ENCODE data around the gene PPIF. TPM values are rescaled to one million over a fixed set of nuclear protein-coding genes. Genes with fewer than 3 reads are reported as not detected.

PPIF gene
- polyA plus RNA-seq, 1 donor (not counting 4 experiments of a cell fraction or from before 2014, with no cell fraction given), result 71.3 TPM

- no peak overlapping the region for H3K4me2 ChIP-seq (ENCODE audit: control insufficient read depth, extremely low read depth, insufficient read depth, low read depth, low read length)
- no peaks in the 10 kb centered on the region for H3K27me3 ChIP-seq (ENCODE audit: control insufficient read depth, extremely low read depth, insufficient read depth, low read length)
- H3K4me1 ChIP-seq (ENCODE audit: control insufficient read depth, extremely low read depth, insufficient read depth, low read length), result peaks cover 30% of the 10 kb centered on the region
- H2AFZ ChIP-seq (ENCODE audit: control insufficient read depth, low read length), result no peak overlapping the region
- DNase-seq (ENCODE audit: low read depth, low spot score), result no peak
- peaks cover 12% of the 10 kb centered on the region for H4K20me1 ChIP-seq (ENCODE audit: control insufficient read depth, extremely low read depth, insufficient read depth, low read length)
- no peaks in the 10 kb centered on the region for H3K9me3 ChIP-seq (ENCODE audit: control insufficient read depth, low read depth, low read length)
- no peak overlapping the region for H3K4me3 ChIP-seq (ENCODE audit: control insufficient read depth in 2 of 3, extremely low read depth in 1 of 3, insufficient read depth in 2 of 3, low read depth in 1 of 3, low read length in 3 of 3)
- peaks cover 4% of the 10 kb centered on the region for H3K9me1 ChIP-seq (ENCODE audit: control insufficient read depth, extremely low read depth, insufficient read depth, low read length)
- peaks cover 31% of the 10 kb centered on the region for H3K79me2 ChIP-seq (ENCODE audit: control insufficient read depth, insufficient read depth, low read length)
- no peak overlapping the region for H3K9ac ChIP-seq (ENCODE audit: control insufficient read depth, extremely low read depth, insufficient read depth, low read length)
- FAIRE-seq, result no peak
- H3K27ac ChIP-seq (ENCODE audit: control insufficient read depth, insufficient read depth, low read length), result no peak overlapping the region
- peaks cover 15 to 20% of the 10 kb centered on the region in 2 experiments for H3K36me3 ChIP-seq (ENCODE audit: control insufficient read depth in 2 of 2, extremely low read depth in 1 of 2, insufficient read depth in 2 of 2, low read length in 2 of 2)
- TF ChIP-seq EZH2 (IDR thresholded peaks at IDR 0.05; ENCODE audit: low read length) (no peak), CTCF (optimal IDR thresholded peaks at IDR 0.05 in 1 of 3, IDR thresholded peaks at IDR 0.05 in 1 of 3, conservative IDR thresholded peaks at IDR 0.05 in 1 of 3; ENCODE audit: extremely low read depth in 1 of 3, insufficient read depth in 2 of 3, low read length in 3 of 3) (no peak)
- dilution Hi-C loops (cut with MboI; ENCODE audit: extremely low pct_ligation_motif_present, low sequenced_read_pairs), result no loop called here
These were observed 1.8 kb upstream of the PPIF start for GRCh38 chr10:79345241-79346011.

DNA sequence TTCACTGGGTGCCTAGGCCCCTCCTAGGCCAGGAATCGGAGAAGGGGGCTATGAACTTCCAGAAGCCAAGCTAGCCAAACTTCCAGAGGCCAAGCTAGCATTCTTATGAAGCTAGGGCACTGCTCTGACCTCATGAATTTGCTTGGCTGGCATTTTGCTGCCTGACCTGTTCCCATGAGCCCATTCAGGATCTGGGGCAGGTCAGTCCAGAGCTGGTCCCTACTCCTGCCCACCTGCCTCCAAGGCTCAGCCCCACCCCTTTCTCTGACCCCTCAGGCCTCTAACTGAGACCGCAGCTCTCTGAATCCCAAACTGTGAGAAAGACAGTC, 1.3 kb upstream of the PPIF start:
- no peak overlapping the region for H3K4me3 ChIP-seq (ENCODE audit: control insufficient read depth in 2 of 3, extremely low read depth in 1 of 3, insufficient read depth in 2 of 3, low read depth in 1 of 3, low read length in 3 of 3)
- H3K9ac ChIP-seq (ENCODE audit: control insufficient read depth, extremely low read depth, insufficient read depth, low read length), result no peak overlapping the region
- peaks cover 12% of the 10 kb centered on the region for H4K20me1 ChIP-seq (ENCODE audit: control insufficient read depth, extremely low read depth, insufficient read depth, low read length)
- H3K27me3 ChIP-seq (ENCODE audit: control insufficient read depth, extremely low read depth, insufficient read depth, low read length), result no peaks in the 10 kb centered on the region
- H3K36me3 ChIP-seq (ENCODE audit: control insufficient read depth in 2 of 2, extremely low read depth in 1 of 2, insufficient read depth in 2 of 2, low read length in 2 of 2), result peaks cover 20 to 25% of the 10 kb centered on the region in 2 experiments
- DNase-seq (ENCODE audit: low read depth, low spot score) (no peak), FAIRE-seq (no peak)
- TF ChIP-seq CTCF (optimal IDR thresholded peaks at IDR 0.05 in 1 of 3, IDR thresholded peaks at IDR 0.05 in 1 of 3, conservative IDR thresholded peaks at IDR 0.05 in 1 of 3; ENCODE audit: extremely low read depth in 1 of 3, insufficient read depth in 2 of 3, low read length in 3 of 3) (no peak), EZH2 (IDR thresholded peaks at IDR 0.05; ENCODE audit: low read length) (no peak)
- no peaks in the 10 kb centered on the region for H3K9me3 ChIP-seq (ENCODE audit: control insufficient read depth, low read depth, low read length)
- dilution Hi-C loops (cut with MboI; ENCODE audit: extremely low pct_ligation_motif_present, low sequenced_read_pairs), result no loop called here
- no peak overlapping the region for H2AFZ ChIP-seq (ENCODE audit: control insufficient read depth, low read length)
- H3K79me2 ChIP-seq (ENCODE audit: control insufficient read depth, insufficient read depth, low read length), result peaks cover 33% of the 10 kb centered on the region
- peaks cover 30% of the 10 kb centered on the region for H3K4me1 ChIP-seq (ENCODE audit: control insufficient read depth, extremely low read depth, insufficient read depth, low read length)
- H3K27ac ChIP-seq (ENCODE audit: control insufficient read depth, insufficient read depth, low read length), result no peak overlapping the region
- H3K9me1 ChIP-seq (ENCODE audit: control insufficient read depth, extremely low read depth, insufficient read depth, low read length), result peaks cover 5% of the 10 kb centered on the region
- no peak overlapping the region for H3K4me2 ChIP-seq (ENCODE audit: control insufficient read depth, extremely low read depth, insufficient read depth, low read depth, low read length)

All from keratinocyte (primary cell).